H9 (cell line): Measurements from ENCODE around the gene KLK1. TPM values are rescaled to one million over a fixed set of nuclear protein-coding genes. Genes with fewer than 3 reads are reported as not detected.

ENCODE experiments used
- DNase-seq: peaks from one replicate; pipeline ENCODE4 v3.0.0-alpha.2; 2017
- H2AFZ ChIP-seq: one replicate; pipeline ENCODE4 v1.6.1; 2013; ENCODE audit warnings: mild to moderate bottlenecking, low read length, control low read depth, moderate library complexity
- H2AK5ac ChIP-seq: 2 replicates; pipeline ENCODE4 v1.6.1; 2013; ENCODE audit warnings: low read length, control low read depth, mixed read lengths; ENCODE audit not compliant: insufficient read length
- H2BK120ac ChIP-seq: one replicate; pipeline ENCODE4 v1.6.1; 2013; ENCODE audit warnings: low read depth, mild to moderate bottlenecking, low read length, control low read depth, inconsistent platforms; ENCODE audit not compliant: poor library complexity, severe bottlenecking
- H2BK12ac ChIP-seq: 2 replicates; pipeline ENCODE4 v1.6.1; 2013; ENCODE audit warnings: low read length, control low read depth, mixed read lengths, low read depth; ENCODE audit not compliant: insufficient read length
- H2BK15ac ChIP-seq: 2 replicates; pipeline ENCODE4 v1.6.1; 2013; ENCODE audit warnings: low read depth, low read length, control low read depth
- H2BK20ac ChIP-seq: one replicate; pipeline ENCODE4 v1.6.1; 2013; ENCODE audit warnings: low read depth, mild to moderate bottlenecking, low read length, control low read depth, inconsistent platforms; ENCODE audit not compliant: poor library complexity, severe bottlenecking
- H2BK5ac ChIP-seq: 2 replicates; pipeline ENCODE4 v1.6.1; 2013; ENCODE audit warnings: low read length, control low read depth, mixed read lengths; ENCODE audit not compliant: insufficient read length
- H3K14ac ChIP-seq: 2 replicates; pipeline ENCODE4 v1.6.1; 2013; ENCODE audit warnings: low read length, control low read depth; ENCODE audit not compliant: insufficient read depth
- H3K18ac ChIP-seq: 2 replicates; pipeline ENCODE4 v1.6.1; 2013; ENCODE audit warnings: low read depth, mild to moderate bottlenecking, mixed read lengths, low read length, control low read depth; ENCODE audit not compliant: insufficient read length
- H3K23ac ChIP-seq: 2 replicates; pipeline ENCODE4 v1.6.1; 2013; ENCODE audit warnings: low read length, control low read depth, mixed read lengths, low read depth; ENCODE audit not compliant: insufficient read length
- H3K23me2 ChIP-seq: 2 replicates; pipeline ENCODE4 v1.6.1; 2013; ENCODE audit warnings: low read depth, mild to moderate bottlenecking, mixed read lengths, low read length, control low read depth; ENCODE audit not compliant: insufficient read length, poor library complexity, severe bottlenecking
- H3K27ac ChIP-seq: 2 replicates; pipeline ENCODE4 v1.5.1; 2013; ENCODE audit warnings: low read length, control low read depth, mixed read lengths, low read depth; ENCODE audit not compliant: insufficient read length
- H3K27me3 ChIP-seq: 2 replicates; pipeline ENCODE4 v1.6.1; 2013; ENCODE audit warnings: low read length, control low read depth, inconsistent platforms; ENCODE audit not compliant: insufficient read depth
- H3K4ac ChIP-seq: 2 replicates; pipeline ENCODE4 v1.6.1; 2013; ENCODE audit warnings: low read depth, mild to moderate bottlenecking, control low read depth, inconsistent platforms, low read length, moderate library complexity
- H3K4me1 ChIP-seq: 2 replicates; pipeline ENCODE4 v1.6.1; 2013; ENCODE audit warnings: low read length, control low read depth, inconsistent platforms; ENCODE audit not compliant: insufficient read depth
- H3K4me2 ChIP-seq: 2 replicates; pipeline ENCODE4 v1.6.1; 2013; ENCODE audit warnings: low read length, control low read depth, mixed read lengths; ENCODE audit not compliant: insufficient read length, insufficient read depth
- H3K56ac ChIP-seq: 2 replicates; pipeline ENCODE4 v1.6.1; 2013; ENCODE audit warnings: low read depth, mild to moderate bottlenecking, mixed read lengths, low read length, control low read depth; ENCODE audit not compliant: insufficient read length
- H3K79me1 ChIP-seq: 2 replicates; pipeline ENCODE4 v1.6.1; 2013; ENCODE audit warnings: low read depth, mild to moderate bottlenecking, moderate library complexity, low read length, control low read depth, inconsistent platforms; ENCODE audit not compliant: insufficient read depth, poor library complexity, severe bottlenecking
- H3K79me2 ChIP-seq: 2 replicates; pipeline ENCODE4 v1.6.1; 2013; ENCODE audit warnings: low read length, control low read depth, inconsistent platforms; ENCODE audit not compliant: insufficient read depth
- H3K9ac ChIP-seq: 2 replicates; pipeline ENCODE4 v1.6.1; 2013; ENCODE audit warnings: low read length, control low read depth, mixed read lengths; ENCODE audit not compliant: insufficient read length; ENCODE audit errors: extremely low read depth
- H3K9me3 ChIP-seq: one replicate; pipeline ENCODE4 v1.6.1; 2013; ENCODE audit warnings: low read depth, low read length, inconsistent platforms; ENCODE audit not compliant: control insufficient read depth
- H3T11ph ChIP-seq: one replicate; pipeline ENCODE4 v1.6.1; 2013; ENCODE audit warnings: mild to moderate bottlenecking, low read length, control low read depth, inconsistent platforms
- H4K20me1 ChIP-seq: one replicate; pipeline ENCODE4 v1.6.1; 2013; ENCODE audit not compliant: control insufficient read depth, insufficient read length, insufficient read depth
- H4K5ac ChIP-seq: 2 replicates; pipeline ENCODE4 v1.6.1; 2013; ENCODE audit warnings: low read depth, mild to moderate bottlenecking, mixed read lengths, low read length, control low read depth; ENCODE audit not compliant: insufficient read length
- H4K8ac ChIP-seq: replicated peaks from 2 replicates; pipeline ENCODE4 v1.6.1; 2013; ENCODE audit warnings: low read length, control low read depth, mixed read lengths, low read depth; ENCODE audit not compliant: insufficient read length
- H4K91ac ChIP-seq: 2 replicates; pipeline ENCODE4 v1.6.1; 2013; ENCODE audit warnings: low read depth, mild to moderate bottlenecking, moderate library complexity, mixed read lengths, low read length, control low read depth; ENCODE audit not compliant: insufficient read length
- H3K27ac Mint-ChIP-seq, 3 experiments: 2 replicates in 2 of 3; 3 replicates in 1 of 3; pipeline ENCODE4 v1.8.0; 2020 to 2021; ENCODE audit warnings: mixed read lengths in 3 of 3, mild to moderate bottlenecking in 1 of 3, moderate library complexity in 1 of 3
- H3K27me3 Mint-ChIP-seq: 2 replicates; pipeline ENCODE4 v1.8.0; 2021; ENCODE audit warnings: low read depth, mild to moderate bottlenecking, moderate library complexity, mixed read lengths
- H3K36me3 Mint-ChIP-seq, 3 experiments: 2 replicates in 2 of 3; 3 replicates in 1 of 3; pipeline ENCODE4 v1.8.0; 2020 to 2021; ENCODE audit warnings: low read depth in 3 of 3, mixed read lengths in 3 of 3; ENCODE audit not compliant: insufficient read depth in 1 of 3
- H3K4me1 Mint-ChIP-seq, 2 experiments: 2 replicates each; pipeline ENCODE4 v1.8.0; 2020; ENCODE audit warnings: mixed read lengths in 2 of 2
- H3K4me3 Mint-ChIP-seq, 2 experiments: 2 replicates in 1 of 2; 3 replicates in 1 of 2; pipeline ENCODE4 v1.8.0; 2020 to 2021; ENCODE audit warnings: mild to moderate bottlenecking in 2 of 2, mixed read lengths in 2 of 2, moderate library complexity in 1 of 2
- H3K9me3 Mint-ChIP-seq, 2 experiments: 2 replicates in 1 of 2; 3 replicates in 1 of 2; pipeline ENCODE4 v1.8.0; 2020; ENCODE audit warnings: mild to moderate bottlenecking in 2 of 2, mixed read lengths in 2 of 2, moderate library complexity in 1 of 2
- CTCF ChIP-seq: fragments of 200-600 bp; sonication (generic); conservative IDR thresholded peaks from 3 replicates; pipeline ENCODE4 v1.8.0; 2021; ENCODE audit warnings: antibody characterized with exemption, mild to moderate bottlenecking
- WGBS: extraction: QIAGEN DNeasy Blood & Tissue Kit; methylation state at CpG from one replicate; pipeline ENCODE4 v1.1.7; 2013; ENCODE audit warnings: missing lambda C conversion rate, low lambda C conversion rate, mixed read lengths; ENCODE audit not compliant: insufficient read length; ENCODE audit errors: extremely low coverage; 5-methylcytosine and 5-hydroxymethylcytosine counted together
- total RNA-seq: library from RNA; stranded (reverse); gene quantifications from 2 replicates; pipeline ENCODE4 v1.2.1, GENCODE V29; 2021

Gene KLK1
- total RNA-seq, 1 experiment from 2014 or later: 2.3 TPM

GRCh38 chr19:50873056-50873455 is 49.5 kb upstream of the KLK1 start, which contains the start of gene KLK2:
Gene KLK2, plus strand, starts transcription at chr19:50873439. Its CDS starts 35 bp downstream, at chr19:50873474.
- H2BK120ac ChIP-seq: no peak within 1 kb of the TSS
- TF ChIP-seq CTCF: no peak
- no peak within 1 kb of the TSS for H3K4ac ChIP-seq
- Mint-ChIP-seq H3K27me3 (peaks cover 50% of the 10 kb centered on the region), H3K27ac (no peak within 1 kb of the TSS), H3K4me3 (no peak within 1 kb of the TSS), H3K36me3 (no peaks in the 10 kb centered on the region), H3K4me1 (peaks cover 4 to 10% of the 10 kb centered on the region in 2 experiments; a peak in 2 of 4 replicates), H3K9me3 (no peaks in the 10 kb centered on the region; a peak in 1 of 5 replicates)
- H3K4me1 ChIP-seq: no peaks in the 10 kb centered on the region; the same call in 1 of the 2 replicates
- no peak within 1 kb of the TSS for H2BK15ac ChIP-seq
- H3K79me2 ChIP-seq: no peaks in the 10 kb centered on the region
- H3K56ac ChIP-seq: no peak within 1 kb of the TSS
- no peak within 1 kb of the TSS for H3K9ac ChIP-seq
- no peak within 1 kb of the TSS for H3T11ph ChIP-seq
- DNase-seq: no peak
- no peak within 1 kb of the TSS for H2BK20ac ChIP-seq
- no peak within 1 kb of the TSS for H2AFZ ChIP-seq
- H4K5ac ChIP-seq: no peak within 1 kb of the TSS
- H3K18ac ChIP-seq: no peak within 1 kb of the TSS
- no peak within 1 kb of the TSS for H2BK12ac ChIP-seq
- H4K91ac ChIP-seq: no peak within 1 kb of the TSS
- H3K27me3 ChIP-seq: peaks cover 3% of the 10 kb centered on the region; the same call in 1 of the 2 replicates
- no CpG with 5 or more reads among the region's 3 CpGs for WGBS
- no peak within 1 kb of the TSS for H3K23ac ChIP-seq
- no peak within 1 kb of the TSS for H3K4me2 ChIP-seq
- no peaks in the 10 kb centered on the region for H4K20me1 ChIP-seq
- no peaks in the 10 kb centered on the region for H3K79me1 ChIP-seq
- no peaks in the 10 kb centered on the region for H3K9me3 ChIP-seq
- H3K23me2 ChIP-seq: no peaks in the 10 kb centered on the region
- H2AK5ac ChIP-seq: no peak within 1 kb of the TSS
- no peak within 1 kb of the TSS for H3K27ac ChIP-seq
- H2BK5ac ChIP-seq: no peak within 1 kb of the TSS
- H3K14ac ChIP-seq: no peak within 1 kb of the TSS; the same call in 1 of the 2 replicates
- no peak within 1 kb of the TSS for H4K8ac ChIP-seq
